EH (cell line): ENCODE results near the gene RBPMS2.
"Not testable (repeated sequence)": the region's sequence is repeated elsewhere in the genome, so short reads cannot be mapped to it uniquely, and the experiment has no call there.

Experiments
- DNase-seq: peaks from one replicate; pipeline ENCODE4 v3.0.0-alpha.2; 2015; ENCODE audit warnings: low read depth

RBPMS2 gene

GRCh38 chr15:64753480-64754185 is 21.8 kb downstream of the RBPMS2 start:
- no peak for DNase-seq

GRCh38 chr15:64751464-64751863 is 23.9 kb downstream of the RBPMS2 start:
- no peak for DNase-seq

GRCh38 chr15:64749999-64750657 is 25.3 kb downstream of the RBPMS2 start:
- peak; percentile 53 for DNase-seq

- DNase-seq = peak; percentile 84
Observed at GRCh38 chr15:64749167-64749566, 26.2 kb downstream of the RBPMS2 start.

GRCh38 chr15:64748251-64748650 is 27.1 kb downstream of the RBPMS2 start:
- DNase-seq = no peak

GRCh38 chr15:64747578-64747977 is 27.8 kb downstream of the RBPMS2 start:
- no peak for DNase-seq

GRCh38 chr15:64746921-64747320 is 28.5 kb downstream of the RBPMS2 start:
- no peak for DNase-seq

- DNase-seq = no peak
Observed at GRCh38 chr15:64746356-64746755, 29.0 kb downstream of the RBPMS2 start.

GRCh38 chr15:64743691-64744090 is 31.7 kb downstream of the RBPMS2 start:
- no peak for DNase-seq

- no peak for DNase-seq
Observed at GRCh38 chr15:64742921-64743320, 32.5 kb downstream of the RBPMS2 start.

- no peak for DNase-seq
Observed at GRCh38 chr15:64742385-64742784, 33.0 kb downstream of the RBPMS2 start.

GRCh38 chr15:64741708-64742107 is 33.7 kb downstream of the RBPMS2 start:
- not testable (repeated sequence) for DNase-seq

GRCh38 chr15:64740311-64741170 is 34.8 kb downstream of the RBPMS2 start:
- DNase-seq = peak; percentile 65

- DNase-seq = no peak
Observed at GRCh38 chr15:64739577-64740143, 35.7 kb downstream of the RBPMS2 start.

GRCh38 chr15:64739156-64739555 is 36.2 kb downstream of the RBPMS2 start:
- DNase-seq = no peak

GRCh38 chr15:64738226-64739095 is 36.9 kb downstream of the RBPMS2 start:
- no peak for DNase-seq

- no peak for DNase-seq
Observed at GRCh38 chr15:64732156-64732860, 43.1 kb downstream of the RBPMS2 start.

- DNase-seq = no peak
Observed at GRCh38 chr15:64731805-64732151, 43.6 kb downstream of the RBPMS2 start.

- DNase-seq = peak; percentile 74
Observed at GRCh38 chr15:64731012-64731804, 44.2 kb downstream of the RBPMS2 start.

GRCh38 chr15:64730151-64730550 is 45.2 kb downstream of the RBPMS2 start:
- no peak for DNase-seq
